GM12864 (cell line): Measurements from ENCODE around the gene APRT.
A peak's percentile ranks its signal among the peaks of the same experiment; 100 is the strongest.

Source experiments
- DNase-seq: peaks from one replicate; pipeline ENCODE4 v3.0.0-alpha.2; 2011; ENCODE audit warnings: low read depth
- H3K4me3 ChIP-seq: 2 replicates; pipeline ENCODE4 v1.5.1; 2011; ENCODE audit warnings: mild to moderate bottlenecking, low read depth, low read length, control low read depth
- CTCF ChIP-seq: IDR thresholded peaks from 2 replicates; pipeline ENCODE4 v1.5.1; 2011; ENCODE audit warnings: low read depth, mild to moderate bottlenecking, moderate library complexity, low read length, control low read depth, inconsistent platforms; ENCODE audit errors: missing control alignments

The APRT gene

GRCh38 chr16:88787579-88788314 is 24.0 kb downstream of the APRT start:
- no peak overlapping the region for H3K4me3 ChIP-seq
- DNase-seq = no peak
- TF ChIP-seq CTCF = no peak

GRCh38 chr16:88785106-88785924 is 26.4 kb downstream of the APRT start, which contains the start of gene PIEZO1:
TSS of gene PIEZO1 (minus strand) at chr16:88785220. CDS start at chr16:88784964, 256 bp downstream.
- H3K4me3 ChIP-seq = peak within 1 kb of the TSS; percentile 61
- peak; percentile 77 for TF ChIP-seq CTCF
- no peak for DNase-seq

GRCh38 chr16:88784856-88785105 is 26.9 kb downstream of the APRT start:
- peak overlapping the region; percentile 61 for H3K4me3 ChIP-seq
- no peak for DNase-seq
- TF ChIP-seq CTCF = no peak

- no peak for DNase-seq
- TF ChIP-seq CTCF = peak; percentile 58
- peak overlapping the region; percentile 61 for H3K4me3 ChIP-seq
Observed at GRCh38 chr16:88784074-88784855, 27.5 kb downstream of the APRT start.

- DNase-seq = no peak
- TF ChIP-seq CTCF = no peak
- peak overlapping the region; percentile 61 for H3K4me3 ChIP-seq
Observed at GRCh38 chr16:88783391-88784073, 28.2 kb downstream of the APRT start.
